Measurements from ENCODE around the gene DNAAF2. TPM values are rescaled to one million over a fixed set of nuclear protein-coding genes. Genes with fewer than 3 reads are reported as not detected.
A peak's percentile ranks its signal among the peaks of the same experiment; 100 is the strongest.
"Not testable (repeated sequence)": the region's sequence is repeated elsewhere in the genome, so short reads cannot be mapped to it uniquely, and the experiment has no call there.

DNAAF2 gene
- total RNA-seq, 2 experiments from 2014 or later: 7.4 to 7.5 TPM

DNA sequence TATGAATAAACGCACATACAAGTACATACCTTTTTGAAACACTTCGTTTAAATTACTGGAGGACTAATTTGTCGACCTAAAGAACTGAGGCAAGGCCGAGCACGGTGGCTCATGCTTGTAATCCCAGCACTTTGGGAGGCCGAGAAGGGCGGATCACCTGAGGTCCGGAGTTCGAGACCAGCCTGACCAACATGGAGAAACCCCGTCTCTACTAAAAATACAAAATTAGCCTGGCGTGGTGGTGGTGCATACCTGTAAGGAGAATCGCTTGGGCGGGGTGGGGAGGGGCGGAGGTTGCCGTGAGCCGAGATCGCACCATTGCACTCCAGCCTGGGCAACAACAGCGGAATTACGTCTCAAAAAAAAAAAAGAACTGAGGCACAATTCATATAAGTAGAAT is 15.8 kb downstream of the DNAAF2 start:
- Mint-ChIP-seq H3K4me3 (peak overlapping the region; percentile 94), H3K36me3 (ENCODE audit: low read depth) (peaks cover 69% of the 10 kb centered on the region), H3K27ac (peak overlapping the region; percentile 94), H3K4me1 (peaks cover 43% of the 10 kb centered on the region)
- ChIA-PET POLR2A (interaction anchor here (0.8 to 6.6 kb wide), 11 partner anchors 9 to 1212 kb away, joined by 3 to 293 read pairs (median 28); partner anchors contain the start of genes ARF6, DNAAF2, KLHDC2 and LRR1), CTCF (interaction anchor here (2.5 to 7.4 kb wide), 4 partner anchors 14 to 242 kb away, joined by 19 to 156 read pairs (median 34); partner anchors contain the start of genes DNAAF2, LRR1 and RPS29)
- H3K27me3 Mint-ChIP-seq, DNase-seq, H3K9me3 Mint-ChIP-seq: not testable (repeated sequence)

DNA sequence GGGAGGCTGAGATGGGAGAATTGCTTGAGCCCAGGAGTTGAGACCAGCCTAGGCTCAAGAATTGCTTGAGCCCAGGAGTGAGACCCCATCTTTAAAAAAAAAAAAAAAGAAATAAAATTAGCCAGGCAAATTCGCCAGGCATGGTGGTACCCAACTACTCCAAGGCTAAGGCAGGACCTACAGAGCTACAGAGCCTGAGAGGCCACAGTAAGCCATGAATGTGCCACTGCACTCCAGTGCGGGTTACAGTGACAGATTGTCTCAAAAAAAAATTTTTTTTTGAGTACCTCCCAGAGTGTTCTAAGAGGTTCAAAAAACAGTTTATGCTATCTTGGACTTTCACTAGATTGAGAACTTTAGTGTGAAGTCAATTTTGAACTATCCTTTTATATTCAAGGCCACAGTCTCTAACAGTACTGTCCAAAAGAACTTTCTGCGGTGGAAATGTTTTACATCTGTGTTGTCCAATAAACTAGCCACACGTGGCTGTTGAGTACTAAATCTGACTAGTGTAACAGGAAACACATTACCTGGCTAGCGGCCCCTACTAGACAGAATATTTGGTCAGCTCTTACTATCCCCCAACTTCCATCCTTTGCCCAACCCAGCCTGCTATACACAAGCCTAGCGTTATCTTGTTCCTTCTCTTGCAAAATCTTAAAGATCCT is 17.1 kb downstream of the DNAAF2 start:
- peak overlapping the region; percentile 31 for H3K27ac Mint-ChIP-seq
- CTCF ChIA-PET: interaction anchor here (1.1 kb wide), 2 partner anchors 16 to 31 kb away, joined by 3 to 4 read pairs; no protein-coding TSS in a partner anchor
- POLR2A ChIA-PET: interaction anchor here (0.8 to 2.2 kb wide), 6 partner anchors 12 to 232 kb away, joined by 3 to 14 read pairs (median 4); partner anchors contain the start of genes LRR1 and RPS29
- peaks cover 65% of the 10 kb centered on the region for H3K36me3 Mint-ChIP-seq (ENCODE audit: low read depth)
- peak overlapping the region; percentile 94 for H3K4me3 Mint-ChIP-seq
- DNase-seq: no peak
- H3K27me3 Mint-ChIP-seq: no peaks in the 10 kb centered on the region
- H3K9me3 Mint-ChIP-seq: no peaks in the 10 kb centered on the region
- H3K4me1 Mint-ChIP-seq: peaks cover 36% of the 10 kb centered on the region

DNA sequence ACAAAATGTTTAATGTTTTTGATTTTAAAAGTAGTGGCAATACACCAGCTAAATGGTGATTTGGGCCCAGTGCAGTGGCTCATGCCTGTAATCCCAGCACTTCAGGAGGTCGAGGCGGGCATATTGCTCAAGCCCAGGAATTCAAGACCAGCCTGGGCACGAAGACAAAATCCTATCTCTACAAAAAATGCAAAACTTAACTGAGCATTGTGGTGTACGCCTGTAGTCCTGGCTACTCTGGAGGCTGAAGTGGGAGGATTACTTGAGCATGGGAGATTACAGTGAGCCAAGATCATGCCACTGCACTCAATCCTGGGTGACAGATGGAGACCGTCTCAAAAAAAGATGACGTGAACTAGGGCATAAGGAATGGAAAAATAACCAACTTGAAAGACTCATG is 19.3 kb downstream of the DNAAF2 start:
- no peaks in the 10 kb centered on the region for H3K9me3 Mint-ChIP-seq
- ChIA-PET CTCF (interaction anchor here (1.4 kb wide), 1 partner anchor 18 kb away, joined by 4 read pairs; no protein-coding TSS in a partner anchor), POLR2A (interaction anchor here (1.4 kb wide), 1 partner anchor 15 kb away, joined by 4 read pairs; no protein-coding TSS in a partner anchor)
- H3K4me1 Mint-ChIP-seq: peaks cover 39% of the 10 kb centered on the region
- no peak overlapping the region for H3K4me3 Mint-ChIP-seq
- no peak overlapping the region for H3K27ac Mint-ChIP-seq
- H3K27me3 Mint-ChIP-seq: no peaks in the 10 kb centered on the region
- DNase-seq: no peak
- H3K36me3 Mint-ChIP-seq (ENCODE audit: low read depth): peaks cover 53% of the 10 kb centered on the region

- Mint-ChIP-seq H3K27ac (no peak overlapping the region), H3K4me3 (no peak overlapping the region), H3K4me1 (peaks cover 44% of the 10 kb centered on the region), H3K36me3 (ENCODE audit: low read depth) (peaks cover 46% of the 10 kb centered on the region), H3K9me3 (no peaks in the 10 kb centered on the region), H3K27me3 (no peaks in the 10 kb centered on the region)
- no peak for DNase-seq
- ChIA-PET CTCF (interaction anchor here (1.4 kb wide), 1 partner anchor 20 kb away, joined by 4 read pairs; no protein-coding TSS in a partner anchor), POLR2A (interaction anchor here (1.1 to 1.4 kb wide), 2 partner anchors 14 to 15 kb away, joined by 4 to 8 read pairs; partner anchors contain the start of gene LRR1)
Observed at GRCh38 chr14:49614196-49614595, 20.8 kb downstream of the DNAAF2 start.

DNA sequence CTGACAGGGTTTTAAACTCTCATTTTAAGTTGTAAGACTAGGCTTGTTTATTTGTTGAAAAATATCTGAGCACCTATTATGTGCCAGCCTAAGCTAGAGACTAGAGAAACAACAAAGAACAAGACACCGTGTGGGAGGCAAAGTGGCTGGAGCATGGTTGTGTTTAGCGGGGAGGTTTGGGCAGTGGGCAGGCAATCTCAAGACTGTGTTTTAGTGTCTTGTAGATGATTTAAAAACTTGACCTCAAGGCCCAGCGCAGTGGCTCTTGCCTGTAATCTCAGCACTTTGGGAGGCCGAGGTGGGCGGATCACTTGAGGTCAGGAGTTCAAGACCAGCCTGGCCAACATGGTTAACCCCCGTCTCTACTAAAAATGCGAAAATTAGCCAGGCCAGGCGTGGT is 22.4 kb downstream of the DNAAF2 start:
- no peaks in the 10 kb centered on the region for H3K9me3 Mint-ChIP-seq
- H3K4me1 Mint-ChIP-seq: peaks cover 38% of the 10 kb centered on the region
- H3K36me3 Mint-ChIP-seq (ENCODE audit: low read depth): peaks cover 40% of the 10 kb centered on the region
- no peaks in the 10 kb centered on the region for H3K27me3 Mint-ChIP-seq
- H3K4me3 Mint-ChIP-seq: no peak overlapping the region
- ChIA-PET POLR2A (interaction anchor here (3.2 to 4.1 kb wide), 2 partner anchors 8 to 14 kb away, joined by 21 to 36 read pairs; partner anchors contain the start of genes LRR1, MGAT2 and RPL36AL), CTCF (interaction anchor here (1.8 kb wide), 1 partner anchor 240 kb away, joined by 4 read pairs; the partner anchor contains the start of gene NEMF)
- DNase-seq: no peak
- no peak overlapping the region for H3K27ac Mint-ChIP-seq

GRCh38 chr14:49612251-49612650 is 22.8 kb downstream of the DNAAF2 start:
- Mint-ChIP-seq H3K36me3 (ENCODE audit: low read depth) (peaks cover 39% of the 10 kb centered on the region), H3K27me3 (no peaks in the 10 kb centered on the region), H3K4me3 (no peak overlapping the region), H3K4me1 (peaks cover 35% of the 10 kb centered on the region), H3K27ac (no peak overlapping the region), H3K9me3 (no peaks in the 10 kb centered on the region)
- POLR2A ChIA-PET: interaction anchor here (0.7 to 4.1 kb wide), 3 partner anchors 8 to 13 kb away, joined by 3 to 36 read pairs (median 21); partner anchors contain the start of genes LRR1, MGAT2 and RPL36AL
- DNase-seq: no peak
- CTCF ChIA-PET: interaction anchor here (0.8 to 1.8 kb wide), 3 partner anchors 8 to 240 kb away, joined by 3 to 4 read pairs (median 4); partner anchors contain the start of genes MGAT2, NEMF and RPL36AL

GRCh38 chr14:49607583-49607982 is 27.5 kb downstream of the DNAAF2 start:
- Mint-ChIP-seq H3K27ac (no peak overlapping the region), H3K9me3 (no peaks in the 10 kb centered on the region), H3K4me3 (no peak overlapping the region), H3K27me3 (no peaks in the 10 kb centered on the region), H3K36me3 (ENCODE audit: low read depth) (peaks cover 40% of the 10 kb centered on the region), H3K4me1 (peaks cover 30% of the 10 kb centered on the region)
- CTCF ChIA-PET: interaction anchor here (1.5 kb wide), 1 partner anchor 13 kb away, joined by 5 read pairs; the partner anchor contains the start of genes MGAT2 and RPL36AL
- no peak for DNase-seq
- POLR2A ChIA-PET: interaction anchor here (1.3 to 14.5 kb wide), 3 partner anchors 9 to 21 kb away, joined by 6 to 291 read pairs (median 12); partner anchors contain the start of genes LRR1, MGAT2, RPL36AL and RPS29

GRCh38 chr14:49598485-49599300 is 36.4 kb downstream of the DNAAF2 start, which contains the start of gene LRR1:
Gene LRR1, plus strand, starts transcription at chr14:49598940. Its CDS starts 81 bp downstream, at chr14:49599021.
- Mint-ChIP-seq H3K4me1 (peaks cover 47% of the 10 kb centered on the region), H3K9me3 (no peaks in the 10 kb centered on the region), H3K27me3 (no peaks in the 10 kb centered on the region), H3K4me3 (peak within 1 kb of the TSS; percentile 95), H3K27ac (peak within 1 kb of the TSS; percentile 95), H3K36me3 (ENCODE audit: low read depth) (peaks cover 35% of the 10 kb centered on the region)
- CTCF ChIA-PET: interaction anchor here (0.8 to 3.6 kb wide), 10 partner anchors 12 to 264 kb away, joined by 3 to 39 read pairs (median 6); partner anchors contain the start of genes DNAAF2, KLHDC2, MGAT2 and RPL36AL
- POLR2A ChIA-PET: interaction anchor here (0.6 to 14.5 kb wide), 26 partner anchors 9 to 713 kb away, joined by 3 to 291 read pairs (median 4); partner anchors contain the start of genes DMAC2L, DNAAF2, KLHDC2 and L2HGDH
- peak; percentile 88 for DNase-seq

- Mint-ChIP-seq H3K9me3 (no peaks in the 10 kb centered on the region), H3K4me1 (peaks cover 46% of the 10 kb centered on the region), H3K27ac (peak overlapping the region; percentile 95), H3K4me3 (peak overlapping the region; percentile 95), H3K27me3 (no peaks in the 10 kb centered on the region), H3K36me3 (ENCODE audit: low read depth) (peaks cover 35% of the 10 kb centered on the region)
- ChIA-PET POLR2A (interaction anchor here (0.7 to 14.5 kb wide), 16 partner anchors 8 to 714 kb away, joined by 3 to 291 read pairs (median 10); partner anchors contain the start of genes DMAC2L, DNAAF2, KLHDC2 and L2HGDH), CTCF (interaction anchor here (1.7 to 3.6 kb wide), 4 partner anchors 11 to 34 kb away, joined by 3 to 39 read pairs (median 18); partner anchors contain the start of genes MGAT2, RPL36AL and RPS29)
- DNase-seq: no peak
Observed at GRCh38 chr14:49598189-49598484, 36.9 kb downstream of the DNAAF2 start.

GRCh38 chr14:49594347-49595091 is 40.5 kb downstream of the DNAAF2 start:
- DNase-seq: no peak
- ChIA-PET CTCF (interaction anchor here (1.3 to 2.7 kb wide), 2 partner anchors 8 to 258 kb away, joined by 3 to 32 read pairs; partner anchors contain the start of genes NEMF and RPS29), POLR2A (interaction anchor here (1.0 to 14.5 kb wide), 5 partner anchors 10 to 174 kb away, joined by 3 to 291 read pairs (median 4); partner anchors contain the start of genes KLHDC2, MGAT2, RPL36AL and RPS29)
- Mint-ChIP-seq H3K4me3 (no peak overlapping the region), H3K4me1 (peaks cover 30% of the 10 kb centered on the region), H3K36me3 (ENCODE audit: low read depth) (peaks cover 16% of the 10 kb centered on the region), H3K27me3 (no peaks in the 10 kb centered on the region), H3K9me3 (no peaks in the 10 kb centered on the region), H3K27ac (peak overlapping the region; percentile 10)

DNA sequence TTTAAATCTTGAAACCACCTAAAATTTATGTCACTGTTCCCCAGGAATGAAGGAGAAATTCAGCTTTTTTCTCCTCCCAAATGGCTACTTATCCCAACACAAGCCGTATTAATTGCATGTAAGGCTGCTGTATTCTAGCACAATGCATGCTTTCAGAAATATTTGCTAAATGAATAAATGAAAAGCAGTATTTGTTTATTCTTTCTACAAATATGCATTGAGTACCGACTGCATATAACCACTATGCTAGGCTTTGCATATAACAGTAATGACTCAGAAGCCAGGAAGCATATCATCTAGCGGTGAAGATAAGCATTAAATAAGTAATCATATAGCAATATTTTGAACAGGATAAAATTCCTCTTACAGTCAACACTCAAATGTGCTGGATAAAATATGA is 42.0 kb downstream of the DNAAF2 start:
- H3K27me3 Mint-ChIP-seq: no peaks in the 10 kb centered on the region
- peaks cover 4% of the 10 kb centered on the region for H3K36me3 Mint-ChIP-seq (ENCODE audit: low read depth)
- DNase-seq: no peak
- no peak overlapping the region for H3K4me3 Mint-ChIP-seq
- ChIA-PET POLR2A (no interaction called here), CTCF (interaction anchor here (0.7 kb wide), 2 partner anchors 42 to 123 kb away, joined by 4 read pairs; partner anchors contain the start of gene DNAAF2)
- H3K27ac Mint-ChIP-seq: no peak overlapping the region
- H3K9me3 Mint-ChIP-seq: no peaks in the 10 kb centered on the region
- H3K4me1 Mint-ChIP-seq: peaks cover 26% of the 10 kb centered on the region

Measured in activated CD4-positive, alpha-beta memory T cell treated with anti-CD3 and anti-CD28 coated beads, Interleukin-2, amount 10 ng/mL, durations not matched to agents 7 days and 5 days (primary cell).